ENCODE data around the gene IKBIP. TPM values are rescaled to one million over a fixed set of nuclear protein-coding genes. Genes with fewer than 3 reads are reported as not detected.

IKBIP gene
- total and polyA plus RNA-seq, 9 of the 15 experiments (the other 6 are each of a cell fraction or from before 2014, with no cell fraction given), result 3.3 to 19.5 (median 14.9) TPM

GRCh38 chr12:98587084-98587483, 57.5 kb downstream of the IKBIP start:
- Histone ChIP-seq H3K27me3 (ENCODE audit: control insufficient read depth in 2 of 2, insufficient read depth in 2 of 2, low read length in 2 of 2) (no peaks in the 10 kb centered on the region), H3K4me1 (replicated peaks in 1 of 2; ENCODE audit: control insufficient read depth in 2 of 2, insufficient read depth in 2 of 2, low read length in 2 of 2) (peaks cover 5 to 7% of the 10 kb centered on the region in 2 experiments; a peak in 4 of 5 replicates), H3K36me3 (ENCODE audit: control insufficient read depth, insufficient read depth, low read length) (no peaks in the 10 kb centered on the region), H3K4me2 (ENCODE audit: insufficient read depth, low read length) (no peak overlapping the region), H3K9me3 (replicated peaks; ENCODE audit: control insufficient read depth, insufficient read depth, low read depth, low read length) (no peaks in the 10 kb centered on the region), H4K20me1 (replicated peaks; ENCODE audit: control insufficient read depth, insufficient read depth, low read length) (no peaks in the 10 kb centered on the region), H3K4me3 (no peak overlapping the region), H3K27ac (ENCODE audit: extremely low read depth, low read depth, low read length) (no peak overlapping the region), H3K9me1 (ENCODE audit: control insufficient read depth, insufficient read depth, low read length) (no peaks in the 10 kb centered on the region), H3K79me2 (ENCODE audit: control insufficient read depth, insufficient read depth, low read length) (no peaks in the 10 kb centered on the region), H3K9ac (ENCODE audit: insufficient read depth in 1 of 2, low read depth in 2 of 2, low read length in 2 of 2) (no peak overlapping the region), H2AFZ (ENCODE audit: low read depth, low read length) (no peak overlapping the region)
- no TSS peak for BruUV-seq (replicated peaks)
- DNase-seq (ENCODE audit: extremely low read depth in 1 of 4, low spot score in 3 of 4) (no peak), ATAC-seq (no peak), FAIRE-seq (no peak)
- 41% methylated on average over 5 of the region's 5 CpGs for WGBS (ENCODE audit: insufficient coverage, low coverage, missing lambda C conversion rate)
- POLR2A ChIA-PET, result interaction anchor here (1.1 kb wide), 1 partner anchor 10 kb away, joined by 5 read pairs; no protein-coding TSS in a partner anchor
- CTCF ChIA-PET (ENCODE audit: low intra/inter-chr PET ratio), result interaction anchor here (0.6 kb wide), 1 partner anchor 23 kb away, joined by 5 read pairs; no protein-coding TSS in a partner anchor
- in situ Hi-C loops (cut with MboI) (no loop called here), intact Hi-C loops (cut with micrococcal nuclease) (no loop called here)
- no peak for TF ChIP-seq ZBTB26 (CRISPR knock-in tag; IDR thresholded peaks at IDR 0.05)
- peak; percentile 71 for TF ChIP-seq ESRRA (IDR thresholded peaks at IDR 0.05; ENCODE audit: borderline replicate concordance, low read depth)

GRCh38 chr12:98582093-98582492, 62.5 kb downstream of the IKBIP start:
- no peak for DNase-seq (ENCODE audit: extremely low read depth in 1 of 4, low spot score in 3 of 4)
- ATAC-seq, result no peak
- Histone ChIP-seq H4K20me1 (replicated peaks; ENCODE audit: control insufficient read depth, insufficient read depth, low read length) (no peaks in the 10 kb centered on the region), H3K4me1 (replicated peaks in 1 of 2; ENCODE audit: control insufficient read depth in 2 of 2, insufficient read depth in 2 of 2, low read length in 2 of 2) (peaks cover 4 to 15% of the 10 kb centered on the region in 2 experiments; a peak in 3 of 5 replicates), H3K27me3 (ENCODE audit: control insufficient read depth in 2 of 2, insufficient read depth in 2 of 2, low read length in 2 of 2) (no peaks in the 10 kb centered on the region), H3K9ac (ENCODE audit: insufficient read depth in 1 of 2, low read depth in 2 of 2, low read length in 2 of 2) (no peak overlapping the region), H3K36me3 (ENCODE audit: control insufficient read depth, insufficient read depth, low read length) (no peaks in the 10 kb centered on the region), H3K27ac (ENCODE audit: extremely low read depth, low read depth, low read length) (no peak overlapping the region), H3K4me2 (ENCODE audit: insufficient read depth, low read length) (no peak overlapping the region), H3K9me1 (ENCODE audit: control insufficient read depth, insufficient read depth, low read length) (no peaks in the 10 kb centered on the region), H2AFZ (ENCODE audit: low read depth, low read length) (no peak overlapping the region), H3K4me3 (no peak overlapping the region), H3K79me2 (ENCODE audit: control insufficient read depth, insufficient read depth, low read length) (no peaks in the 10 kb centered on the region), H3K9me3 (replicated peaks; ENCODE audit: control insufficient read depth, insufficient read depth, low read depth, low read length) (no peaks in the 10 kb centered on the region)
- no TSS peak for BruUV-seq (replicated peaks)
- WGBS (ENCODE audit: insufficient coverage, low coverage, missing lambda C conversion rate), result 49% methylated on average over 6 of the region's 6 CpGs
- in situ Hi-C loops (cut with MboI), result no loop called here
- intact Hi-C loops (cut with micrococcal nuclease), result no loop called here
- POLR2A ChIA-PET, result interaction anchor here (0.6 to 1.6 kb wide), 2 partner anchors 11 to 408 kb away, joined by 4 to 5 read pairs; partner anchors contain the start of gene SLC25A3
- no peak for FAIRE-seq
- CTCF ChIA-PET (ENCODE audit: low intra/inter-chr PET ratio), result no interaction called here
- no peak for TF ChIP-seq BCLAF1 (IDR thresholded peaks at IDR 0.05; ENCODE audit: borderline replicate concordance in 1 of 2, control insufficient read depth in 1 of 2, low read depth in 2 of 2, low read length in 1 of 2)
- no peak for TF ChIP-seq MXD1 (CRISPR knock-in tag; IDR thresholded peaks at IDR 0.05; ENCODE audit: borderline replicate concordance, poor library complexity, severe bottlenecking)
- no peak for TF ChIP-seq ZBTB8A (IDR thresholded peaks at IDR 0.05; ENCODE audit: partially characterized antibody)
- TF ChIP-seq BACH1 (tag; IDR thresholded peaks at IDR 0.05), result no peak
- TF ChIP-seq PHF20 (IDR thresholded peaks at IDR 0.05; ENCODE audit: partially characterized antibody), result no peak
- TF ChIP-seq HEY1 (CRISPR knock-in tag; IDR thresholded peaks at IDR 0.05; ENCODE audit: borderline replicate concordance), result no peak
- TF ChIP-seq ZNF184 (CRISPR knock-in tag; IDR thresholded peaks at IDR 0.05), result no peak
- TF ChIP-seq CREBBP (IDR thresholded peaks at IDR 0.05; ENCODE audit: low read depth, low read length), result no peak
- no peak for TF ChIP-seq HNRNPUL1 (IDR thresholded peaks at IDR 0.05; ENCODE audit: low read length)

Data from K562 (cell line).